B cell (primary cell): ENCODE results near the gene ARHGDIG. TPM values are rescaled to one million over a fixed set of nuclear protein-coding genes. Genes with fewer than 3 reads are reported as not detected.

Experiments
- ATAC-seq: fragments of 200-7000 bp; cut with Tn5 transposase; one replicate; pipeline ENCODE4 v1.10.0; 2021; ENCODE audit warnings: low read depth, mild to moderate bottlenecking, moderate number of reproducible peaks, moderate library complexity
- CTCF ChIA-PET: fragments of 350-600 bp; sonication (Branson Sonifier 250); formaldehyde crosslinking; loops from one replicate; lab custom pipeline; 2021; ENCODE audit warnings: antibody characterized with exemption, inconsistent platforms; lab: Charles Lee
- POLR2A ChIA-PET: fragments of 350-600 bp; sonication (Branson Sonifier 250); formaldehyde crosslinking; loops from one replicate; lab custom pipeline; 2021; ENCODE audit warnings: antibody characterized with exemption; lab: Charles Lee
- DNase-seq: peaks from one replicate; pipeline ENCODE4 v3.0.0; 2013
- H2AFZ ChIP-seq: 2 replicates; pipeline ENCODE4 v1.6.1; 2012; ENCODE audit warnings: mild to moderate bottlenecking, low read depth, low read length; ENCODE audit not compliant: insufficient read depth, poor library complexity, severe bottlenecking
- H3K27ac ChIP-seq, 2 donors: 1 replicate in 1 of 2; 2 replicates in 1 of 2; pipeline ENCODE4 v1.5.1; 2012 to 2013; ENCODE audit warnings: low read length in 2 of 2, mild to moderate bottlenecking in 2 of 2, moderate library complexity in 1 of 2
- H3K27me3 ChIP-seq, 4 experiments: fragments of 200-600 bp in 1 of 4; sonication (generic) in 1 of 4; replicated peaks in 1 of 4; 1 replicate in 2 of 4; 2 replicates in 2 of 4; pipeline versions ENCODE4 v1.6.1 to v1.7.0; 2013 to 2016; ENCODE audit warnings: low read length in 3 of 4, mild to moderate bottlenecking in 2 of 4, mixed read lengths in 1 of 4, moderate library complexity in 1 of 4; ENCODE audit not compliant: insufficient read depth in 4 of 4, control insufficient read depth in 3 of 4; ENCODE audit errors: control extremely low read depth in 1 of 4
- H3K36me3 ChIP-seq, 2 experiments: replicated peaks in 1 of 2; 1 replicate in 1 of 2; 2 replicates in 1 of 2; pipeline versions ENCODE4 v1.6.1 to v1.7.1; 2013; ENCODE audit warnings: low read length in 1 of 2; ENCODE audit not compliant: insufficient read depth in 2 of 2, control insufficient read depth in 1 of 2; ENCODE audit errors: control extremely low read depth in 1 of 2, extremely low read depth in 1 of 2
- H3K4me1 ChIP-seq, 2 donors: fragments of 200-600 bp in 1 of 2; sonication (generic) in 1 of 2; 1 replicate in 1 of 2; 2 replicates in 1 of 2; pipeline versions ENCODE4 v1.5.1 to v1.6.1; 2013 to 2017; ENCODE audit warnings: low read length in 2 of 2; ENCODE audit not compliant: control insufficient read depth in 2 of 2, insufficient read depth in 2 of 2
- H3K4me2 ChIP-seq: replicated peaks from 2 replicates; pipeline ENCODE3; 2012; ENCODE audit warnings: mild to moderate bottlenecking, low read depth, low read length; ENCODE audit not compliant: poor library complexity, severe bottlenecking
- H3K4me3 ChIP-seq, 5 experiments: fragments of 200-600 bp in 1 of 5; sonication (generic) in 1 of 5; 1 replicate in 3 of 5; 2 replicates in 2 of 5; pipeline versions ENCODE4 v1.5.1 to v1.7.0; 2011 to 2016; ENCODE audit warnings: low read length in 4 of 5, mild to moderate bottlenecking in 4 of 5, low read depth in 2 of 5, control low read depth in 1 of 5, moderate library complexity in 1 of 5; ENCODE audit not compliant: insufficient read depth in 1 of 5; ENCODE audit errors: control extremely low read depth in 1 of 5, extremely low read depth in 1 of 5
- H3K79me2 ChIP-seq: fragments of 200-600 bp; sonication (generic); one replicate; pipeline ENCODE4 v1.6.0; 2016; ENCODE audit warnings: low read length; ENCODE audit not compliant: control insufficient read depth, insufficient read depth
- H3K9ac ChIP-seq: fragments of 200-600 bp; sonication (generic); 2 replicates; pipeline ENCODE4 v1.6.1; 2017; ENCODE audit warnings: mild to moderate bottlenecking, low read length, moderate library complexity
- H3K9me3 ChIP-seq, 3 donors: one replicate each; pipeline versions ENCODE4 v1.6.1 to v1.7.1; 2013; ENCODE audit warnings: low read length in 2 of 3; ENCODE audit not compliant: control insufficient read depth in 2 of 3, insufficient read depth in 1 of 3; ENCODE audit errors: control extremely low read depth in 1 of 3
- H4K20me1 ChIP-seq: 2 replicates; pipeline ENCODE4 v1.6.0; 2012; ENCODE audit warnings: mild to moderate bottlenecking, low read length; ENCODE audit not compliant: insufficient read depth, control insufficient read depth, poor library complexity, severe bottlenecking
- H3K27ac Mint-ChIP-seq: one replicate; pipeline ENCODE4 v1.8.0; 2021; ENCODE audit warnings: mixed read lengths
- H3K27me3 Mint-ChIP-seq: one replicate; pipeline ENCODE4 v1.8.0; 2021; ENCODE audit warnings: mixed read lengths
- H3K4me1 Mint-ChIP-seq: one replicate; pipeline ENCODE4 v1.8.0; 2021; ENCODE audit warnings: mixed read lengths
- H3K4me3 Mint-ChIP-seq: one replicate; pipeline ENCODE4 v1.8.0; 2021; ENCODE audit warnings: mixed read lengths
- H3K9me3 Mint-ChIP-seq: one replicate; pipeline ENCODE4 v1.8.0; 2022; ENCODE audit warnings: mixed read lengths; ENCODE audit not compliant: insufficient read depth
- CTCF ChIP-seq: fragments of 200-600 bp; IDR thresholded peaks from one replicate; pipeline ENCODE4 v1.8.0; 2022; ENCODE audit warnings: antibody characterized with exemption, mild to moderate bottlenecking
- EZH2 ChIP-seq: IDR thresholded peaks from 2 replicates; pipeline ENCODE4 v1.6.1; 2012; ENCODE audit warnings: borderline replicate concordance, low read depth, mild to moderate bottlenecking, moderate library complexity, low read length; ENCODE audit not compliant: insufficient read depth, poor library complexity, severe bottlenecking
- WGBS: methylation state at CpG from one replicate; pipeline ENCODE4 v1.1.5; 2013; ENCODE audit warnings: missing lambda C conversion rate; ENCODE audit not compliant: insufficient coverage; 5-methylcytosine and 5-hydroxymethylcytosine counted together
- intact Hi-C: fragments of 100-400 bp; cut with micrococcal nuclease; formaldehyde crosslinking; loops from one replicate; pipeline ENCODE4 v1.10.0; 2022
- polyA plus RNA-seq: library from polyadenylated mRNA; depleted of rRNA; stranded (reverse); fragments of >200 nt; gene quantifications from 2 replicates; pipeline ENCODE4 v1.2.3, GENCODE V29; 2012
- total RNA-seq, 2 donors: library from RNA; stranded (reverse); fragments of 120-200 nt in 1 of 2; gene quantifications; 1 replicate in 1 of 2; 2 replicates in 1 of 2; pipeline versions ENCODE4 v1.2.3 to v1.2.4, GENCODE V29; 2013 to 2022

The ARHGDIG gene
- total and polyA plus RNA-seq, 2 donors (not counting 1 experiment from before 2014, with no cell fraction given), result 0.64 TPM; not detected in 1

GRCh38 chr16:283033-283805 lies 2.8 kb downstream of the ARHGDIG start, which contains the start of gene PDIA2:
Gene PDIA2 (plus strand): TSS chr16:283164. CDS start chr16:283170, 6 bp downstream.
- TF ChIP-seq CTCF (no peak), EZH2 (no peak)
- POLR2A ChIA-PET, result interaction anchor here (0.7 kb wide), 1 partner anchor 132 kb away, joined by 3 read pairs; no protein-coding TSS in a partner anchor
- H3K27me3 Mint-ChIP-seq, result peaks cover 7% of the 10 kb centered on the region
- no peak within 1 kb of the TSS for H3K9ac ChIP-seq
- H3K9me3 ChIP-seq, result peaks cover 0 to 6% (median 0%) of the 10 kb centered on the region in 3 donors
- no peak within 1 kb of the TSS for H3K4me3 Mint-ChIP-seq
- intact Hi-C loops, result no loop called here
- peaks cover 0 to 8% of the 10 kb centered on the region in 2 experiments for H3K36me3 ChIP-seq
- no peak within 1 kb of the TSS for H3K27ac Mint-ChIP-seq
- no peak within 1 kb of the TSS for H3K4me3 ChIP-seq
- H4K20me1 ChIP-seq, result no peaks in the 10 kb centered on the region
- H3K9me3 Mint-ChIP-seq, result no peaks in the 10 kb centered on the region
- no peaks in the 10 kb centered on the region for H3K79me2 ChIP-seq
- H3K27me3 ChIP-seq, result peaks cover 0 to 21% (median 3%) of the 10 kb centered on the region in 4 experiments
- CTCF ChIA-PET, result no interaction called here
- DNase-seq (no peak), ATAC-seq (no peak)
- H3K4me1 ChIP-seq, result peaks cover 0 to 7% of the 10 kb centered on the region in 2 donors
- no peak within 1 kb of the TSS for H3K27ac ChIP-seq
- no peak within 1 kb of the TSS for H3K4me2 ChIP-seq
- H2AFZ ChIP-seq, result no peak within 1 kb of the TSS
- H3K4me1 Mint-ChIP-seq, result no peaks in the 10 kb centered on the region
- 81% methylated on average over 25 of the region's 25 CpGs for WGBS
